Fibroblast of the aortic adventitia (primary cell): ENCODE results near the gene TMEM117. TPM values are rescaled to one million over a fixed set of nuclear protein-coding genes. Genes with fewer than 3 reads are reported as not detected.
A peak's percentile ranks its signal among the peaks of the same experiment; 100 is the strongest.

Source experiments
- DNase-seq: peaks from one replicate; pipeline ENCODE4 v3.0.0-alpha.2; 2010; ENCODE audit warnings: low read depth
- H3K4me3 ChIP-seq: 2 replicates; pipeline ENCODE4 v1.5.1; 2011; ENCODE audit warnings: low read depth, mild to moderate bottlenecking, control low read depth, low read length, moderate library complexity
- CTCF ChIP-seq: IDR thresholded peaks from 2 replicates; pipeline ENCODE4 v1.5.1; 2011; ENCODE audit warnings: mild to moderate bottlenecking, low read length, control low read depth, inconsistent platforms; ENCODE audit not compliant: insufficient read depth
- total RNA-seq: library from RNA; depleted of rRNA; stranded (reverse); fragments of >200 nt; gene quantifications from 2 replicates; pipeline ENCODE4 v1.2.3, GENCODE V29; 2012; ENCODE audit warnings: low replicate concordance

TMEM117 gene
- total RNA-seq, 1 donor = 9.9 TPM

GRCh38 chr12:44259890-44260289 is 424.0 kb downstream of the TMEM117 start:
- TF ChIP-seq CTCF = no peak
- no peak for DNase-seq
- H3K4me3 ChIP-seq = no peak overlapping the region

GRCh38 chr12:44260581-44260980 is 424.7 kb downstream of the TMEM117 start:
- no peak overlapping the region for H3K4me3 ChIP-seq

GRCh38 chr12:44285321-44285960 is 449.6 kb downstream of the TMEM117 start:
- H3K4me3 ChIP-seq = no peak overlapping the region
- no peak for TF ChIP-seq CTCF
- DNase-seq = no peak

More at GRCh38 chr12:44260581-44260980, 424.7 kb downstream of the TMEM117 start:
- TF ChIP-seq CTCF = no peak
- no peak for DNase-seq

- TF ChIP-seq CTCF = no peak
- DNase-seq = no peak
- no peak overlapping the region for H3K4me3 ChIP-seq
Observed at GRCh38 chr12:44286336-44286735, 450.5 kb downstream of the TMEM117 start.

GRCh38 chr12:44286821-44287505 is 451.1 kb downstream of the TMEM117 start:
- no peak for TF ChIP-seq CTCF
- DNase-seq = no peak

GRCh38 chr12:44287545-44287944 is 451.7 kb downstream of the TMEM117 start:
- TF ChIP-seq CTCF = no peak

More at GRCh38 chr12:44286821-44287505, 451.1 kb downstream of the TMEM117 start:
- no peak overlapping the region for H3K4me3 ChIP-seq

More at GRCh38 chr12:44287545-44287944, 451.7 kb downstream of the TMEM117 start:
- peak; percentile 8 for DNase-seq
- no peak overlapping the region for H3K4me3 ChIP-seq
